Immature natural killer cell (primary cell): ENCODE data around the gene SLC6A11. TPM values are rescaled to one million over a fixed set of nuclear protein-coding genes. Genes with fewer than 3 reads are reported as not detected.

Source experiments
- DNase-seq, 3 donors: peaks; one replicate each; pipeline ENCODE4 v3.0.0; 2022; ENCODE audit warnings: mixed read lengths in 1 of 3
- H3K27ac Mint-ChIP-seq, 6 donors: one replicate each; pipeline ENCODE4 v1.8.0; 2020; ENCODE audit warnings: mixed read lengths in 6 of 6, mild to moderate bottlenecking in 5 of 6, inconsistent platforms in 4 of 6, moderate library complexity in 3 of 6
- H3K27me3 Mint-ChIP-seq, 3 donors: one replicate each; pipeline ENCODE4 v1.8.0; 2020 to 2021; ENCODE audit warnings: low read depth in 3 of 3, mild to moderate bottlenecking in 3 of 3, mixed read lengths in 3 of 3, moderate library complexity in 3 of 3, inconsistent platforms in 1 of 3
- H3K36me3 Mint-ChIP-seq, 3 donors: one replicate each; pipeline ENCODE4 v1.8.0; 2020; ENCODE audit warnings: mixed read lengths in 3 of 3, inconsistent platforms in 2 of 3, mild to moderate bottlenecking in 2 of 3
- H3K4me1 Mint-ChIP-seq, 2 donors: one replicate each; pipeline ENCODE4 v1.8.0; 2020; ENCODE audit warnings: inconsistent platforms in 2 of 2, mild to moderate bottlenecking in 2 of 2, mixed read lengths in 2 of 2, moderate library complexity in 1 of 2
- H3K4me3 Mint-ChIP-seq, 5 donors: one replicate each; pipeline ENCODE4 v1.8.0; 2020; ENCODE audit warnings: mild to moderate bottlenecking in 5 of 5, mixed read lengths in 5 of 5, inconsistent platforms in 3 of 5, moderate library complexity in 3 of 5
- H3K9me3 Mint-ChIP-seq, 6 donors: one replicate each; pipeline ENCODE4 v1.8.0; 2020; ENCODE audit warnings: mild to moderate bottlenecking in 6 of 6, mixed read lengths in 6 of 6, inconsistent platforms in 4 of 6, moderate library complexity in 3 of 6
- polyA plus RNA-seq, 3 donors: library from polyadenylated mRNA; unstranded; fragments of 300-500 nt; fragmentation: Illumina TruSeq; gene quantifications; one replicate each; pipeline ENCODE4 v1.2.3, GENCODE V29; 2021

The SLC6A11 gene
- polyA plus RNA-seq, 3 donors from 2014 or later = not detected

DNA sequence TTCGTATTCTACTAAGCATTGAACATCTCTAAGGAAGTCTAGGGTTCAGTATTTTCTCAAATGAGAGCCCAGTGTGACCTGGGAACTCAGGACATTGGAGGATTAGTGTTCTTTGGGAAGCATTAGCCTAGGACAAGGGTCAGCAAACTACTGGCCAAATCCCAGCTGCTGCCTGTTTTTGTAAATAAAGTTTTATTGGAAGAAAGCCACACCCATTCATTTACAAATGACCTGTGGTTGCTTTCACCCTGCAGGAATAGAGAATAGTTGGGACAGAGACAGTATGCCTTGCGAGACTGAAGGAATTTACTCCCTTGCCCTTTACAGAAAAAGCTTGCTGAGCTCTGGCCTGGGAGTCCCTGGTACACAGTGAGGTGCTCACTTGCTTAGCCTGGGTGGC is 20.6 kb downstream of the SLC6A11 start:
- peaks cover 0 to 2% (median 0%) of the 10 kb centered on the region in 6 donors for H3K9me3 Mint-ChIP-seq
- no peak overlapping the region for H3K4me3 Mint-ChIP-seq
- no peaks in the 10 kb centered on the region for H3K4me1 Mint-ChIP-seq
- H3K27me3 Mint-ChIP-seq = peaks cover 0 to 6% (median 3%) of the 10 kb centered on the region in 3 donors
- no peak overlapping the region for H3K27ac Mint-ChIP-seq
- no peak for DNase-seq
- H3K36me3 Mint-ChIP-seq = no peaks in the 10 kb centered on the region

GRCh38 chr3:10837849-10838248 is 21.8 kb downstream of the SLC6A11 start:
- Mint-ChIP-seq H3K27me3 (peaks cover 0 to 6% (median 3%) of the 10 kb centered on the region in 3 donors), H3K4me1 (no peaks in the 10 kb centered on the region), H3K27ac (no peak overlapping the region), H3K9me3 (no peaks in the 10 kb centered on the region), H3K36me3 (no peaks in the 10 kb centered on the region), H3K4me3 (no peak overlapping the region)
- no peak for DNase-seq

GRCh38 chr3:10839167-10839566 is 23.1 kb downstream of the SLC6A11 start:
- Mint-ChIP-seq H3K4me1 (no peaks in the 10 kb centered on the region), H3K36me3 (no peaks in the 10 kb centered on the region), H3K27me3 (peaks cover 2 to 4% (median 3%) of the 10 kb centered on the region in 3 donors), H3K9me3 (no peaks in the 10 kb centered on the region), H3K27ac (no peak overlapping the region), H3K4me3 (no peak overlapping the region)
- no peak for DNase-seq

- H3K4me3 Mint-ChIP-seq = no peak overlapping the region
- no peaks in the 10 kb centered on the region for H3K9me3 Mint-ChIP-seq
- peaks cover 2 to 6% (median 2%) of the 10 kb centered on the region in 3 donors for H3K27me3 Mint-ChIP-seq
- no peak overlapping the region for H3K27ac Mint-ChIP-seq
- H3K36me3 Mint-ChIP-seq = no peaks in the 10 kb centered on the region
- no peaks in the 10 kb centered on the region for H3K4me1 Mint-ChIP-seq
- DNase-seq = no peak
Measured at GRCh38 chr3:10841100-10841499, 25.1 kb downstream of the SLC6A11 start.

DNA sequence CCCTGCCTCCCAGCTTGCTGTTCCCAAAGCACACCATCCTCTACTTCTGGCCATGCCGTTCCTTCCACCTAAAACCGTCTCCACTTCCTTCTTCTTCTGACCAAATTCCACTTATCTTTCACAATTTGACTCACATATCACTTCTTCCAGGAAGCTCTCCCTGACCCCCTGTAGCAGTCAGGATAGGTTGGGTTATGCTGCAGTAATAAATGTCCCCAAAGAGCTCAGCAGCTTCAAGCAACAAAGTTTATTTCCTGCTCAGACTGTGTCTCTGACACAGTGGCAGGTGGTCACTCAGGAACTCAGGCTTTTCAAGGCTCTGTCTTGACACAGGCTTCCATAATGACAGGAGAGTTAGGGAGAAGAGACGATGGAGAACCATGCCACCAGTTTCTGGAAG is 27.4 kb downstream of the SLC6A11 start:
- Mint-ChIP-seq H3K27me3 (peaks cover 2 to 4% (median 4%) of the 10 kb centered on the region in 3 donors), H3K27ac (no peak overlapping the region), H3K36me3 (no peaks in the 10 kb centered on the region), H3K4me3 (no peak overlapping the region), H3K4me1 (no peaks in the 10 kb centered on the region), H3K9me3 (no peaks in the 10 kb centered on the region)
- no peak for DNase-seq

DNA sequence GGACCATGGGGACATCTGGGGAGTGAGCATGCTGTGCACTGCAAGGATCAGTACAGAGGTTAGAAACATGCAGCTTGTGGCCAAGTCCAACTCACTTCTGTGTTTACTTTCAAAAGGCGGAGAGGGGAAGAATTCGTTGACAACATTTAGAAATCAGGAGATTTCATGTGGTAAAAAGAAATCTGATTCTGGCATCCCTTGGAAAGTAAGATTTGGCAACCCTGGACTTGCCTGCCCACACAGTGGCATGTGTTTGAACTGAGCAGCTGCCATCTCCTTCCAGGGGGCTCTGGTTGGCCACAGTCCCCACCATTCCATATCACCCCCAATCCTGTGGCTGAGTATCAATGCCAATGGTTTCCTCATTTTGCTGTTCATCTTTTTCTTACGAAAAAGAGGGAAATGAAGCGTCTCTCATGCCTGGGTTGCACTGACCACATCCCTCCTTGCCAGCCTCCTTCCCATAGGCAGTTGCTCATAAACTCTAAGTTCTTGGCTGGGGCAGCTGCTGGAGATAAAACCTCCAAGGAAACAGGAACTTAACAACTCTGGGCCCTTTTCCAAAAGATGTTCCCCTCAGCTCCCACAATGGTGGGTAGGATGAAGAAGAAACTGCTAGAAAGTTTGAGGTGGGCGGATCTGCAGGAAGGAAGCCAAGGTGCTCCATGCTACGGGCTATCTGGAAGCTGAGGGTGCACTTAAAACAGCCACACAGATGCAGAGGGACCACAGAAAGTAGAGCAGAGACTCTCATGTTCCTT is 29.2 kb downstream of the SLC6A11 start:
- Mint-ChIP-seq H3K9me3 (no peaks in the 10 kb centered on the region), H3K4me1 (no peaks in the 10 kb centered on the region), H3K27ac (no peak overlapping the region), H3K27me3 (peaks cover 2 to 4% (median 4%) of the 10 kb centered on the region in 3 donors), H3K4me3 (no peak overlapping the region), H3K36me3 (no peaks in the 10 kb centered on the region)
- DNase-seq = no peak

GRCh38 chr3:10845839-10846656 is 30.0 kb downstream of the SLC6A11 start:
- no peaks in the 10 kb centered on the region for H3K9me3 Mint-ChIP-seq
- H3K4me3 Mint-ChIP-seq = no peak overlapping the region

DNA sequence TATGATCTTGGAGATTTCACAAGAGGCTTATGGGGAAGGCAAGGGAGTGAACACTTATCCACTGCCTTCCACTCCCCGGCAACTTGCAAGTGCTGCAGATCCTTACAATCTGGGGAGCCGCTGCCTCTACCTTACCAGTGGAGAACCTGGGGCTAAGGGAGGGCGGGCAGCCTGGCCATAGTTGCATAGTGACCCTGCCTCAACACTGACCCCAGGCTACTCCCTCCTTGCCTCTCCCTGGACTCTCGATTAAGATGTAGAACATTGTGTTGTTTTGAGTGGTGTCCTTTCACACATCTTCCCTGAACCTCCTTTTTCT is 30.6 kb downstream of the SLC6A11 start:
- H3K9me3 Mint-ChIP-seq = no peaks in the 10 kb centered on the region
- no peak for DNase-seq
- H3K27ac Mint-ChIP-seq = no peak overlapping the region
- H3K36me3 Mint-ChIP-seq = no peaks in the 10 kb centered on the region
- H3K4me1 Mint-ChIP-seq = no peaks in the 10 kb centered on the region
- peaks cover 4 to 5% (median 4%) of the 10 kb centered on the region in 3 donors for H3K27me3 Mint-ChIP-seq
- H3K4me3 Mint-ChIP-seq = no peak overlapping the region

More at GRCh38 chr3:10845839-10846656, 30.0 kb downstream of the SLC6A11 start:
- Mint-ChIP-seq H3K4me1 (no peaks in the 10 kb centered on the region), H3K27me3 (peaks cover 4 to 5% (median 4%) of the 10 kb centered on the region in 3 donors), H3K36me3 (no peaks in the 10 kb centered on the region), H3K27ac (no peak overlapping the region)
- no peak for DNase-seq

- Mint-ChIP-seq H3K36me3 (no peaks in the 10 kb centered on the region), H3K27me3 (peaks cover 4 to 5% (median 4%) of the 10 kb centered on the region in 3 donors), H3K9me3 (no peaks in the 10 kb centered on the region), H3K4me3 (no peak overlapping the region), H3K4me1 (no peaks in the 10 kb centered on the region), H3K27ac (no peak overlapping the region)
- DNase-seq = no peak
Measured at GRCh38 chr3:10848261-10848660, 32.2 kb downstream of the SLC6A11 start.

DNA sequence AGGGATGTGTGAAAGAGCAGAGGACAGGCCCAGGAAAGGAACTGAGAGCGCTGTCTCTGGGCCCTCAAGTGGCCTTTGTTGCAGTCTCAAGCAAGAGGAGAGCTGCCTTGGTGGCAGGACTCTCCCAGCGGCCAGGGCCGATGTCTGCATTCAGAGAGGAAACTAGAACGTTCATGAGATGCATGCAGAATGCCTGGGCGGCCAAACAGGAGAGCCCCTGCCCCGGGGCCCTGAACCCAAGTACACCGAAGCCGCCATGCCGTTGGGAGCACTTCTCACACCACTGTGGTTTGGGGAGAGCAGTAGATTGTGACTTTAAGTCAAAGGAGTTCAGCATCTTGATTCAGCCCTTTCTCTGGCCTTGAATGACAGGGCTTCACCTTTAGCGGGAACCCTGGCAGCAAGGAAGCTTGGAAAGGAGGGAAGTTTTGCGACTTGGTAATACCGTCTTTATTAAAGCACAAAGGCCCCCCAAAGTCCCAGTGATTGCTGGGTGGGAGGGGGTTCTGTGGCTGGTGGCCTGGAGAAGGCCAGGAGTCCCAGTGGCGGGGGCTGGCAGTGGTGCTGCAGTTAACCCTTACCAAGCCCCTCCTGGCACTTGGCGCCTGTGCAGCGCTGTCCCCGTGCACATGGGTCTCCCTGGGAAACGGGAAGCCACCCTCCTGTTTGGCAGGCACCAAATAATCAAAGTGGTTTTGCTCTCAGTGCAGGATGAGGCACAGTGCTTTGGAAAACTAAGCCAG is 36.2 kb downstream of the SLC6A11 start:
- no peak overlapping the region for H3K4me3 Mint-ChIP-seq
- no peak overlapping the region for H3K27ac Mint-ChIP-seq
- H3K4me1 Mint-ChIP-seq = no peaks in the 10 kb centered on the region
- no peaks in the 10 kb centered on the region for H3K36me3 Mint-ChIP-seq
- no peaks in the 10 kb centered on the region for H3K9me3 Mint-ChIP-seq
- peaks cover 2 to 5% (median 4%) of the 10 kb centered on the region in 3 donors for H3K27me3 Mint-ChIP-seq
- no peak for DNase-seq

DNA sequence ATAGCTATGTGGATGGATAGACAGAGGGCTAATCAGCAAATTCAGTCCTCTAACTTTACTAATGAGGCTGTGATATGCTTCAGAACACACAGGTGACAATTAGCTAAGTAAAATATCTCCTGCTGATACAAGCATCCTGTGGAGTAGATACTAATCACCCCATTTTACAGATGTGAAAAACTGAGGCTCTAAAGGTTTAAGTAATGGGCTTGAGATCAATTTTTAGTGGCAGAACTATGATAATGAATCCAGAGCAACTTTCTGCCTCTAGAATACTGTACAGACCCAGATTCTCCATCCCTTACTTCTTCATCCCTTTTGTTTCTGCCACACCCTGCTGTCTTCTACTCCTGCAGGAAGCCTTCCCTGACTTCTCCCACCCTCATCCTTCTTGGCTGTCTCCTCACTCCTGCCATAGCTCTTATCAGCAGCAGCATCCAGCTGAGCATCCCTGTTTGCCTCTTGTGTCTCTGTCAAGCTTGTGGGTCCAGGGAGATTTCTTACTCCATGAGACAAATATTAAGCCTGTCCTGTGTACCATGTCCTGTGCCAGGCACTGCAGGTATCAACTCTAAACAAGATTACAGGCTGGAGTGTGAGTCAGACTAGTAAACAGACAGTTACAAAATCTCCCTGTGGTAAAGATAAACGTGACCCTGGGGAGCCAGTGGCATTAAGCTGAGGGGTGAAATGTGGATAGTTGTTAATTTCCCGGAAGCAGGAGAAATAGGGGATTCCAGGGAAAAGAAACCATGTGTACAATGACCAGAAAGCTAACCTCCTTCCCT is 39.2 kb downstream of the SLC6A11 start:
- Mint-ChIP-seq H3K4me3 (no peak overlapping the region), H3K9me3 (no peaks in the 10 kb centered on the region), H3K4me1 (no peaks in the 10 kb centered on the region), H3K27ac (no peak overlapping the region), H3K36me3 (no peaks in the 10 kb centered on the region), H3K27me3 (peaks cover 0 to 5% (median 0%) of the 10 kb centered on the region in 3 donors)
- no peak for DNase-seq

GRCh38 chr3:10855871-10856662 is 40.0 kb downstream of the SLC6A11 start:
- Mint-ChIP-seq H3K4me3 (no peak overlapping the region), H3K27me3 (peaks cover 0 to 7% (median 0%) of the 10 kb centered on the region in 3 donors), H3K4me1 (no peaks in the 10 kb centered on the region), H3K9me3 (no peaks in the 10 kb centered on the region), H3K27ac (no peak overlapping the region), H3K36me3 (no peaks in the 10 kb centered on the region)
- no peak for DNase-seq

- H3K27ac Mint-ChIP-seq = no peak overlapping the region
- H3K36me3 Mint-ChIP-seq = no peaks in the 10 kb centered on the region
- peaks cover 0 to 7% (median 0%) of the 10 kb centered on the region in 3 donors for H3K27me3 Mint-ChIP-seq
- DNase-seq = no peak
- no peak overlapping the region for H3K4me3 Mint-ChIP-seq
- H3K4me1 Mint-ChIP-seq = no peaks in the 10 kb centered on the region
- H3K9me3 Mint-ChIP-seq = no peaks in the 10 kb centered on the region
Measured at GRCh38 chr3:10857235-10857634, 41.2 kb downstream of the SLC6A11 start.
